K562 (cell line): ENCODE measurements around the gene SPPL2C. TPM values are rescaled to one million over a fixed set of nuclear protein-coding genes. Genes with fewer than 3 reads are reported as not detected.

Source experiments
- ARID1B ChIP-seq: fragments of 450-650 bp; IDR thresholded peaks from 2 replicates; pipeline ENCODE4 v1.6.1; 2016; ENCODE audit warnings: antibody characterized with exemption, mild to moderate bottlenecking, inconsistent platforms
- CBFA2T3 ChIP-seq: fragments of 450-650 bp; IDR thresholded peaks from 2 replicates; pipeline ENCODE4 v1.6.1; 2017
- CXXC5 ChIP-seq: fragments of 250-450 bp; sonication (Bioruptor Pico); IDR thresholded peaks from 2 replicates; pipeline ENCODE4 v1.8.0; 2022; ENCODE audit warnings: inconsistent platforms, mild to moderate bottlenecking, moderate library complexity
- ESRRB ChIP-seq: fragments of 250-450 bp; sonication (Bioruptor Pico); IDR thresholded peaks from 2 replicates; pipeline ENCODE4 v1.5.0; 2020; ENCODE audit warnings: mild to moderate bottlenecking, moderate library complexity, borderline replicate concordance
- ETV6 ChIP-seq, 3 experiments: fragments of 150-350 bp in 1 of 3; sonication (generic) in 1 of 3; formaldehyde crosslinking in 1 of 3; IDR thresholded peaks; 2 replicates each; pipeline versions ENCODE4 v1.6.1 to v1.8.0; 2014 to 2022; ENCODE audit warnings: borderline replicate concordance in 2 of 3, low read depth in 2 of 3, antibody characterized with exemption in 1 of 3, low read length in 1 of 3, mild to moderate bottlenecking in 1 of 3, missing genetic modification reagents in 1 of 3
- EWSR1 ChIP-seq: fragments of 450-650 bp; IDR thresholded peaks from 2 replicates; pipeline ENCODE4 v1.6.1; 2018; ENCODE audit warnings: borderline replicate concordance, mild to moderate bottlenecking, low read depth, moderate library complexity; ENCODE audit not compliant: partially characterized antibody
- FOSL1 ChIP-seq: fragments of 200-800 bp; sonication (Bioruptor generic); conservative IDR thresholded peaks from 2 replicates; pipeline ENCODE4 v1.6.1; 2016; ENCODE audit warnings: missing genetic modification characterization, missing compliant biosample characterization
- GATA2 ChIP-seq: sonication (generic); formaldehyde crosslinking; IDR thresholded peaks from 2 replicates; pipeline ENCODE4 v1.4.0; 2020; ENCODE audit warnings: mild to moderate bottlenecking, missing genetic modification reagents
- HCFC1 ChIP-seq: IDR thresholded peaks from 2 replicates; pipeline ENCODE4 v1.6.1; 2012; ENCODE audit warnings: low read depth, low read length, improper control_type of control experiment
- JUND ChIP-seq, 2 experiments: IDR thresholded peaks; 2 replicates in 1 of 2; 3 replicates in 1 of 2; pipeline ENCODE4 v1.6.1; 2011; ENCODE audit warnings: borderline replicate concordance in 2 of 2, low read depth in 2 of 2, low read length in 2 of 2, improper control_type of control experiment in 1 of 2, missing biosample characterization in 1 of 2, missing genetic modification characterization in 1 of 2, missing genetic modification reagents in 1 of 2
- POLR2H ChIP-seq: IDR thresholded peaks from 2 replicates; pipeline ENCODE4 v1.6.1; 2016; ENCODE audit warnings: missing genetic modification characterization, low read depth, mild to moderate bottlenecking, control low read depth, missing compliant biosample characterization, moderate library complexity
- RAD21 ChIP-seq, 2 experiments: fragments of 250-450 bp in 1 of 2; fragments of 450-650 bp in 1 of 2; sonication (Bioruptor Pico) in 1 of 2; formaldehyde crosslinking in 1 of 2; IDR thresholded peaks in 1 of 2; conservative IDR thresholded peaks in 1 of 2; 2 replicates each; pipeline versions ENCODE4 v1.4.0 to v1.8.0; 2020 to 2022; ENCODE audit warnings: mild to moderate bottlenecking in 2 of 2, moderate library complexity in 1 of 2
- SFPQ ChIP-seq: fragments of 200-400 bp; formaldehyde crosslinking; IDR thresholded peaks from 2 replicates; pipeline ENCODE4 v1.6.1; 2017; ENCODE audit warnings: mild to moderate bottlenecking, low read depth, low read length, moderate library complexity
- SMARCA5 ChIP-seq: fragments of 450-650 bp; IDR thresholded peaks from 2 replicates; pipeline ENCODE4 v1.6.1; 2016
- SREBF1 ChIP-seq: fragments of 150-350 bp; IDR thresholded peaks from 2 replicates; pipeline ENCODE4 v1.6.1; 2014; ENCODE audit warnings: antibody characterized with exemption, low read depth, low read length, borderline replicate concordance
- TBP ChIP-seq: optimal IDR thresholded peaks from 2 replicates; pipeline ENCODE3; 2011; ENCODE audit warnings: low read depth, low read length, improper control_type of control experiment
- TFAM ChIP-seq: fragments of 250-450 bp; sonication (Bioruptor Pico); conservative IDR thresholded peaks from 2 replicates; pipeline ENCODE4 v1.5.0; 2021; ENCODE audit warnings: mild to moderate bottlenecking, moderate library complexity
- polyA plus RNA-seq, 8 experiments: library from polyadenylated mRNA; depleted of rRNA in 4 of 8; stranded (reverse) in 5 of 8; unstranded in 3 of 8; fragments of >200 nt; fragmentation: Nextera tagmentation in 2 of 8; fragmentation: Illumina TruSeq in 1 of 8; extraction: Ambion mirVana in 2 of 8; extraction: Trizol in 1 of 8; gene quantifications; 2 replicates each; pipeline versions ENCODE4 v1.2.1 to v1.2.3, GENCODE V29; 2011 to 2014; ENCODE audit warnings: inconsistent platforms in 1 of 8, missing spikeins in 1 of 8
- total RNA-seq, 7 experiments: library from RNA; depleted of rRNA in 6 of 7; stranded (reverse); fragments of >200 nt in 6 of 7; fragmentation: Illumina TruSeq in 2 of 7; extraction: Trizol in 2 of 7; gene quantifications; 2 replicates each; pipeline versions ENCODE4 v1.2.1 to v1.2.3, GENCODE V29; 2011 to 2021; ENCODE audit warnings: low replicate concordance in 1 of 7
- TF ChIP-seq, protein P1 (sequence below), 3 experiments: IDR thresholded peaks in 2 of 3; conservative IDR thresholded peaks in 1 of 3; 2 replicates each; pipeline ENCODE4 v1.5.1; 2011 to 2012; ENCODE audit warnings: low read length in 3 of 3, mild to moderate bottlenecking in 3 of 3, control low read depth in 2 of 3, improper control_type of control experiment in 1 of 3, inconsistent platforms in 1 of 3, low read depth in 1 of 3, mixed read lengths in 1 of 3, moderate library complexity in 1 of 3; ENCODE audit not compliant: insufficient read depth in 2 of 3
- TF ChIP-seq, protein P2 (sequence below), 3 experiments: fragments of 200-800 bp in 1 of 3; fragments of 250-450 bp in 1 of 3; fragments of 450-650 bp in 1 of 3; sonication (Bioruptor Pico) in 1 of 3; sonication (Bioruptor generic) in 1 of 3; formaldehyde crosslinking in 1 of 3; IDR thresholded peaks; 2 replicates each; pipeline versions ENCODE4 v1.6.1 to v1.8.0; 2016 to 2022; ENCODE audit warnings: mild to moderate bottlenecking in 2 of 3, missing genetic modification characterization in 2 of 3, missing compliant biosample characterization in 1 of 3, moderate library complexity in 1 of 3

The SPPL2C gene
- total and polyA plus RNA-seq, 9 of the 15 experiments (the other 6 are each of a cell fraction or from before 2014, with no cell fraction given) = not detected

DNA sequence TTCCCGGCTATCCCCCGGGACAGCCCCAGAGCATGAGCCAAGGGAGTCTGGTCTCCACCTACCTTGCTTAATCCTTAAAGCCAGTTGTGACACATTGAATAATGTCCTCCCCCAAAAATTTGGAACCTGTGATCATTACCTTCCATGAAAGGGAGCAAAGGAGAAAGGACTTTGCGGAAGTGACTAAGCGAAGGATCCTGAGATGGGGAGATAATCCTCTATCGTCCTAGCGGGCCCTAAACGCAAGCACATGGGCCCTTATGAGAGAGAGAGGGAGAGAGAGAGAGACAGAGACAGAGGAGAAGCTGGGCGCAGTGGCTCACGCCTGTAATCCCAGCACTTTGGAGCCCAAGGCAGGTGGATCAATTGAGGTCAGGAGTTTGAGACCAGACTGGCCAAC, 9.5 kb downstream of the SPPL2C start (continued):
- TF ChIP-seq, protein P1, sequence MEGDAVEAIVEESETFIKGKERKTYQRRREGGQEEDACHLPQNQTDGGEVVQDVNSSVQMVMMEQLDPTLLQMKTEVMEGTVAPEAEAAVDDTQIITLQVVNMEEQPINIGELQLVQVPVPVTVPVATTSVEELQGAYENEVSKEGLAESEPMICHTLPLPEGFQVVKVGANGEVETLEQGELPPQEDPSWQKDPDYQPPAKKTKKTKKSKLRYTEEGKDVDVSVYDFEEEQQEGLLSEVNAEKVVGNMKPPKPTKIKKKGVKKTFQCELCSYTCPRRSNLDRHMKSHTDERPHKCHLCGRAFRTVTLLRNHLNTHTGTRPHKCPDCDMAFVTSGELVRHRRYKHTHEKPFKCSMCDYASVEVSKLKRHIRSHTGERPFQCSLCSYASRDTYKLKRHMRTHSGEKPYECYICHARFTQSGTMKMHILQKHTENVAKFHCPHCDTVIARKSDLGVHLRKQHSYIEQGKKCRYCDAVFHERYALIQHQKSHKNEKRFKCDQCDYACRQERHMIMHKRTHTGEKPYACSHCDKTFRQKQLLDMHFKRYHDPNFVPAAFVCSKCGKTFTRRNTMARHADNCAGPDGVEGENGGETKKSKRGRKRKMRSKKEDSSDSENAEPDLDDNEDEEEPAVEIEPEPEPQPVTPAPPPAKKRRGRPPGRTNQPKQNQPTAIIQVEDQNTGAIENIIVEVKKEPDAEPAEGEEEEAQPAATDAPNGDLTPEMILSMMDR (IDR thresholded peaks at IDR 0.05 in 2 of 3, conservative IDR thresholded peaks at IDR 0.05 in 1 of 3; ENCODE audit: insufficient read depth in 2 of 3, low read depth in 1 of 3, low read length in 3 of 3) = peak in 1 of 3 experiments; percentile 7; a peak in 1 of 6 replicates
- peak; percentile 21; the same call in 1 of the 2 replicates for TF ChIP-seq CBFA2T3
- no peak for TF ChIP-seq EWSR1
- TF ChIP-seq ETV6 (IDR thresholded peaks at IDR 0.05; ENCODE audit: borderline replicate concordance in 1 of 2, low read depth in 2 of 2, low read length in 1 of 2) = 0 out of 4 replicates have a peak, but pooled peaks of 1 of the 2 experiments have one; percentile 31
- no peak for TF ChIP-seq ETV6 (CRISPR knock-in tag; IDR thresholded peaks at IDR 0.05; ENCODE audit: borderline replicate concordance)
- TF ChIP-seq ESRRB (CRISPR knock-in tag) = no peak
- peak; percentile 72 for TF ChIP-seq GATA2 (CRISPR knock-in tag)
- TF ChIP-seq SFPQ = no peak
- TF ChIP-seq SREBF1 = no peak
- TF ChIP-seq HCFC1 = no peak
- TF ChIP-seq SMARCA5 = no peak
- no peak for TF ChIP-seq TFAM (CRISPR knock-in tag)
- peak; percentile 54 for TF ChIP-seq ARID1B
- TF ChIP-seq FOSL1 = peak; percentile 85
- TF ChIP-seq JUND (IDR thresholded peaks at IDR 0.05; ENCODE audit: borderline replicate concordance, low read depth, low read length) = peak; percentile 74
- TF ChIP-seq JUND (tag; IDR thresholded peaks at IDR 0.05; ENCODE audit: borderline replicate concordance, low read depth, low read length) = peak; percentile 40; the same call in 1 of the 3 replicates
- TF ChIP-seq TBP = no peak
- TF ChIP-seq RAD21 (CRISPR knock-in tag; conservative IDR thresholded peaks at IDR 0.05 in 1 of 2, IDR thresholded peaks at IDR 0.05 in 1 of 2) = 0 out of 4 replicates have a peak, but pooled peaks of 1 of the 2 experiments have one; percentile 3
- TF ChIP-seq POLR2H (tag) = no peak
- TF ChIP-seq, protein P2, sequence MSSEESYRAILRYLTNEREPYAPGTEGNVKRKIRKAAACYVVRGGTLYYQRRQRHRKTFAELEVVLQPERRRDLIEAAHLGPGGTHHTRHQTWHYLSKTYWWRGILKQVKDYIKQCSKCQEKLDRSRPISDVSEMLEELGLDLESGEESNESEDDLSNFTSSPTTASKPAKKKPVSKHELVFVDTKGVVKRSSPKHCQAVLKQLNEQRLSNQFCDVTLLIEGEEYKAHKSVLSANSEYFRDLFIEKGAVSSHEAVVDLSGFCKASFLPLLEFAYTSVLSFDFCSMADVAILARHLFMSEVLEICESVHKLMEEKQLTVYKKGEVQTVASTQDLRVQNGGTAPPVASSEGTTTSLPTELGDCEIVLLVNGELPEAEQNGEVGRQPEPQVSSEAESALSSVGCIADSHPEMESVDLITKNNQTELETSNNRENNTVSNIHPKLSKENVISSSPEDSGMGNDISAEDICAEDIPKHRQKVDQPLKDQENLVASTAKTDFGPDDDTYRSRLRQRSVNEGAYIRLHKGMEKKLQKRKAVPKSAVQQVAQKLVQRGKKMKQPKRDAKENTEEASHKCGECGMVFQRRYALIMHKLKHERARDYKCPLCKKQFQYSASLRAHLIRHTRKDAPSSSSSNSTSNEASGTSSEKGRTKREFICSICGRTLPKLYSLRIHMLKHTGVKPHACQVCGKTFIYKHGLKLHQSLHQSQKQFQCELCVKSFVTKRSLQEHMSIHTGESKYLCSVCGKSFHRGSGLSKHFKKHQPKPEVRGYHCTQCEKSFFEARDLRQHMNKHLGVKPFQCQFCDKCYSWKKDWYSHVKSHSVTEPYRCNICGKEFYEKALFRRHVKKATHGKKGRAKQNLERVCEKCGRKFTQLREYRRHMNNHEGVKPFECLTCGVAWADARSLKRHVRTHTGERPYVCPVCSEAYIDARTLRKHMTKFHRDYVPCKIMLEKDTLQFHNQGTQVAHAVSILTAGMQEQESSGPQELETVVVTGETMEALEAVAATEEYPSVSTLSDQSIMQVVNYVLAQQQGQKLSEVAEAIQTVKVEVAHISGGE (CRISPR knock-in tag; IDR thresholded peaks at IDR 0.05) = peak in 1 of 3 experiments; percentile 27; a peak in 1 of 6 replicates
- TF ChIP-seq CXXC5 = peak; percentile 51; the same call in 1 of the 2 replicates
